Activated CD8-positive, alpha-beta memory T cell treated with anti-CD3 and anti-CD28 coated beads, Interleukin-2, amount 50 U/mL, for 1 hour (primary cell): Measurements from ENCODE around the gene ZC2HC1C.
"Not testable (repeated sequence)": the region's sequence is repeated elsewhere in the genome, so short reads cannot be mapped to it uniquely, and the experiment has no call there.

Source experiments
- DNase-seq: peaks from one replicate; pipeline ENCODE4 v3.0.0-alpha.2; 2020; ENCODE audit errors: extremely low read depth

The ZC2HC1C gene

GRCh38 chr14:75054421-75054820 lies 15.0 kb upstream of the ZC2HC1C start:
- no peak for DNase-seq

- DNase-seq: no peak
Measured at GRCh38 chr14:75059642-75060041, 9.8 kb upstream of the ZC2HC1C start.

- DNase-seq: no peak
Measured at GRCh38 chr14:75060420-75060819, 9.0 kb upstream of the ZC2HC1C start.

DNA sequence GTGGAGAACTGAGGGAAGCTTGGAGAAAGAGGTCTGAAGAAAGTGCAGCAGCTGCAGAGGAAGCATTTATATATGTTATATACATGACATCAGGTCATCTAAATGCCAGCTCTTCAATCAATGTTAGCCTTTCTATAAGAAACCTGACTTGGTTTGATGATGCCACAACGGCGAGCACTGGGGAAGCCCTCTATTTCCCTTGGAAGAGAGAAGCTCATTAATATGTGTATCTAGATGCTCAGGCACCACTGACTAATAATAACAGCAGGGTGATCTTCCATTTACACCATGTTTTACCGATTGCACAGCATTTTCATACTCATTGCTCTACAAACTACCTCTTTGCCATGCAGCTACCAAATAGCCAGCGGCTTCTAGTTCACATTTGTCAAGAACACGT lies 6.4 kb upstream of the ZC2HC1C start:
- DNase-seq: no peak

DNA sequence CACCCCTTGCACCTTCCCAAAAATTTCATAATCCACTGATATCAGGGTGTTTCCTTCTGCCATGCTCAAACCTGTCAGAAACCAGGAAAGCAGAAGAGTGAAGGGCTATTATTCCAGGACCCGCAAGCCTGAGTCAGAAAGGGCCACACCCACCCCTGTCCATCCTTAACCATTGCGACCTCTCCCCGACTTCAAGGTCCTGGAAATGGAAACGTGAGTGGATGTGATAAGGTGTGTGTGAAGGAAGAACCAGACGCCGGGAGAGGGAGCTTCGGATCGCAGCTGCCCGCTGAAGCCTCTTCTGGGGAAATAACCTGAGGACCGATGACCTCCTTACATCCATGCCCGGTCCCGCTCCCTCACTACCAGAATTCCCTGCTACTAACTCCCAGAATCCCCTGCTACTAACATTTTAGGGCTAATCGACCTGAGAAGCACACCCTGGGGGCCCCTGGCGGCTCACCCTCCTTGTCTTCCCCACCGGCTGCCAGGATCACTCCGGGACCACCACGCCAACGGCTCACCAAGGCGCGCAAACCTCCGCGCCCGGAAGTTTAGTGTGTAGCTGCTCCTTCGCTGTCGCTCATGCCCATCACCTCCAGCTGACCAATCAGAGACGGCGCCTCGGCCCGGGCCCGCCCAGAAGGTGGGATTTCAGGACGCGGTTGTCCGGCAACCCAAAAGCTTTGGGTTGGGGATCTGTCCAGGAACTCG lies 5.8 kb upstream of the ZC2HC1C start, which contains the start of gene ACYP1:
Gene ACYP1 (minus strand): TSS at position 534 of the 714 bp plus-strand sequence. CDS start 471 bp downstream, at position 63.
- peak; percentile 52 for DNase-seq

- DNase-seq: no peak
Measured at GRCh38 chr14:75064205-75064567, 5.3 kb upstream of the ZC2HC1C start.

- no peak for DNase-seq
Measured at GRCh38 chr14:75066691-75067090, 2.8 kb upstream of the ZC2HC1C start.

DNA sequence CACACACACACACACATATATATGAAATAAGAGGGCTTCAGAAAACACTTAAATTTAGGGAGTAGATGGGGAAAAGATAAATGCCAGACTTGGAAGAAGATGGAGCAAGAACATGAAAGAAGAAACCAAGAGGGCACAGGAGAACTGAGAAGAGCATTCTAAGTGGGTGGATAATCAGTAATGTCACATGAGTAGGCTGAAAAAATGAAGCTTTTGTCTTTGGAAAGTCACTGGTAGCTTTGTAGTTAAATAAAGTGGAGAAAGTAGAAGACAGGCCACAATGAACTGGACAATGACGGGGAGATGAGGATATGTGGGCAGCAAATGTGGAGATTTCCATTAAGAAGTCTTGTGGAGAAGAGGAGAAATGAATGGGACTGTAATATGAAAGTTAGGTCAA lies 2.2 kb upstream of the ZC2HC1C start:
- DNase-seq: no peak

DNA sequence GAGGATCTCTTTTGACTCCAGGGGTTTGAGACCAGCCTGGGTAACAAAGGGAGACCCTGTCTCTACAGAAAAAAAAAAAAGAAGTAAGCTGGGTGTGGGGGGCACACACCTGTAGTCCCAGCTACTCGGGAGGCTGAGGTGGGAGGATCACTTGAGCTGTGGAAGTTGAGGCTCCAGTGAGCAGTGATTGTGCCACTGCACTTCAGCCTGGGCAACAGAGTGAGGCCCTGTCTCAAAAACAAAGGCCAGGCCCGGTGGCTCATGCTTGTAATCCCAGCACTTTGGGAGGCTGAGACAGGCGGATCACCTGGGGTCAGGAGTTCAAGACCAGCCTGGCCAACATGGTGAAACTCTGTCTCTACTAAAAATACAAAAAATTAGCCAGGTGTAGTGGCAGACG lies 1.7 kb upstream of the ZC2HC1C start:
- DNase-seq: not testable (repeated sequence)

DNA sequence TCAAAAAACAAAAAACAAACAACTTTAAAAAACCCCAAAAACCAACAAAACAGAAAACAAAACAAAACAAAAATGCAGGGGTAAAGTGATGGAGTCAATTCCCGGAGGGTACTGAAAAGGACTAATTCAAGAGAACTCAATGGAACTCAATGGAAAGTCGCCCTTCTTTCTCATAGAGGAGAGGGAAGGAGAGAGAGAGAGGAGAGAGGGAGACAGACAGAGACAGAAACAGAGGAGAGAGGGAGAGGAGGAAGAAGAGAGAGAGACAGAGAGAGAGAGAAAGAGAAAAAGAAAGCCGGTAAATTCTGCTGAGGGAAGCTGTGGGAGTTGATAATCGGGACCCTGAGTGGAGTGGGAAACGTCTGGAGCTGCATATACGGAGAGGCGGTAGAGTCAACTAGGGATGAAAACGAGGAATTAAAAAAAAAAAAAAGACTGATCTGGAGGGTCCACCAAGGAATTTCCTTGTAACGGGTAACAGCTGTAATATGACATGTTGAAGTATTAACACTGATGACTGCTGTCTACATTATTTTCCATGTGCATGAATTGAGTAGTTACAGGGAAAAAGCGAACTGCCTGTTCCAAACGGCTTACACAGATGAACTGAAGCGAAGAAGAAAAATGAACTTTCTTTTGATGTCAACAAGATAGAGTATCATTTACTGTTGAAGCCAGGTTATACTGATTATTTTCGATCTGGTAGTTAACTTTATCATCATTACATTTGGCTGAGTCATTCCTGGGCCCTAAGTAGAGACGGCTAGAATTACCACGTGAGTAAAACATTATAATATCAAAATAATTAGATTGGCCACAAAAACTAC lies 934 bp upstream of the ZC2HC1C start:
- DNase-seq: no peak

- DNase-seq: no peak
Measured at GRCh38 chr14:75069811-75070145, 337 bp downstream of the ZC2HC1C start.

GRCh38 chr14:75070383-75070782 lies 942 bp downstream of the ZC2HC1C start:
- no peak for DNase-seq

GRCh38 chr14:75077794-75078193 lies 8.4 kb downstream of the ZC2HC1C start:
- no peak for DNase-seq

DNA sequence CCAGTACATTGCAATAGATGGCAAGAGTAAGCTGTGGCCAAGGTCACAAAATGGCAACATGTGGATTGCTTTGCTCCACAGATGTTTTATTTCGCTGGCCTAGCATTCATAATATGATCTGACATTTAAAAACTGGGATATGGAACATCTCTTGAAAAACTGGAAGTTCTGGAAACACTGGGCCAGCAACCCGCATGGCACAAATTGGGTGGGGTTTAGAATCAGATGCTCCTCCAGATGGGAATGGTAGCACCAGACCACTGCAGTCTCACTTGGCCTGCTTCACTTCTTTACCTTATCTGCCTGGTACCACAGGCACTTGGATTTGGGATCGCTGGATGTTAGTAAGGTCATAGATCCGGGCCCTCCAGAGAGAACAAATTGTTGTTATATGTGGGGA lies 10.1 kb downstream of the ZC2HC1C start:
- no peak for DNase-seq

- no peak for DNase-seq
Measured at GRCh38 chr14:75081660-75082229, 12.3 kb downstream of the ZC2HC1C start.

DNA sequence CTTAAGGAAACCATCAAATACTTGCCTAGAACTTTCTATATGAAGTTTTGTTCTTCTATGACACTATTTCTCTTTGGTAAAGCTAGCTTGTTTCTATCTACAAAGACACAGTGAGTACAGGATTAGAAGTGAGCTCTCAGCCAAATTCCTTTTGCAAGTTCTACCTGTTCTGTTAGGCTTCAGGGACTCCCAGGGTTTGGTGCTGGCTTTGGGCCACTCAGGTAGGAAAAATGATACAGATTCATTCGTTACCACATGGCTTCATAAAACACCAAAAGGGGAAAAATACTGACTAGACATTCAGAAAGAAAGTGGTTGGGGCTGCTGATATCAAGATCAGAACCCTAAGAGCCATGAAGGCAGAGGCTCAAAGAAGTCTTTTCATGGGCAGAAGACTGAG lies 13.8 kb downstream of the ZC2HC1C start:
- no peak for DNase-seq

DNA sequence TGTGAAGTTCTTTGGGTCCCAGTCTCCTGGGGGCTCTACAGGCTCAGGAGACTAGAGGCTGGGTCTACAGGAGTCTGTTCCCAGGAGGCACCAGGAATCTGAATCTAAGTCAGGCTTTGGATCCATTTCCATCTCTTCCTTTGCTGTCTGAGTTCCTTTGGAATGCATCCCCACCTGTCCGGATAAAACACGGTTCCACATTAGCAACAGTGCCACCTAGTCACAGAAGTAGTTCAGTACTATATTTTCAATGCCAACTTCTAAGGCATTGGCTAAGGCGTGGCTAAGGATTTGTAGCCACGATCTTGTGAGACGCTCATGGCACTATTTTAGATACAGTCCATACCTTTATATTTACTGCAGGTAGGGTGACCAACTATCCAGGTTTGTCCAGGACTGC lies 15.1 kb downstream of the ZC2HC1C start:
- no peak for DNase-seq

GRCh38 chr14:75088153-75088552 lies 18.7 kb downstream of the ZC2HC1C start:
- DNase-seq: no peak

GRCh38 chr14:75088566-75089373 lies 19.3 kb downstream of the ZC2HC1C start:
- peak; percentile 12 for DNase-seq

GRCh38 chr14:75090353-75090752 lies 20.9 kb downstream of the ZC2HC1C start:
- DNase-seq: no peak

GRCh38 chr14:75091251-75091650 lies 21.8 kb downstream of the ZC2HC1C start:
- DNase-seq: no peak

- DNase-seq: no peak
Measured at GRCh38 chr14:75092698-75093097, 23.3 kb downstream of the ZC2HC1C start.
